IMR-90 (cell line): ENCODE measurements around the gene AP1S2.

Source experiments
- MAFK ChIP-seq: IDR thresholded peaks from 2 replicates; pipeline ENCODE4 v1.6.1; 2012; ENCODE audit warnings: low read depth, low read length, improper control_type of control experiment
- MAZ ChIP-seq: IDR thresholded peaks from 2 replicates; pipeline ENCODE4 v1.6.1; 2012; ENCODE audit warnings: low read depth, mild to moderate bottlenecking, low read length, improper control_type of control experiment, moderate library complexity, borderline replicate concordance
- MXI1 ChIP-seq: IDR thresholded peaks from 2 replicates; pipeline ENCODE4 v1.6.1; 2012; ENCODE audit warnings: low read depth, mild to moderate bottlenecking, low read length, moderate library complexity, borderline replicate concordance
- POLR2A ChIP-seq: IDR thresholded peaks from 2 replicates; pipeline ENCODE4 v1.6.1; 2012; ENCODE audit warnings: mild to moderate bottlenecking, low read depth, low read length
- TF ChIP-seq, protein P1 (sequence below): conservative IDR thresholded peaks from 2 replicates; pipeline ENCODE4 v1.5.1; 2012; ENCODE audit warnings: mild to moderate bottlenecking, low read depth, low read length, improper control_type of control experiment
- TF ChIP-seq, protein P2 (sequence below): fragments of 150-350 bp; IDR thresholded peaks from 2 replicates; pipeline ENCODE4 v1.6.1; 2017; ENCODE audit warnings: mild to moderate bottlenecking, antibody characterized with exemption, low read length, low read depth

DNA sequence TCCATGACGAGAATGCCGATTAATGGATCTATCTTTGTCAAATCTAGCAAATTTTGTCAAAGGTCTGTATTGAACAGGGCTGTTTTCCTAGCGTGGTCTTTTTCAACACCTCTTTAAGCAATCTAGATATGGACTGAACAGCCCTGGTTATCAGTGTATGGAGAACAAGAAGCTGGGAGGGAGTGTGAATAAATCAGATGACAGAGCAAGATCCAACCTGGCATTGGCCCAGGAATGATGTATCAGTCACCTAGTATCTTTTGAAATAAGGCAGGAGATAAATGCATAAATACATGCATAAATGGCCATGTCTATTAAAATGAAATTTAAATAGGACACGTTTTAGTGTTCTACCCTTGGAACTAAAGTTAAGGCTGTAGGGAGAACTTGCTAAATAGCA lies 15.7 kb upstream of the AP1S2 start:
- TF ChIP-seq MAZ (no peak), POLR2A (no peak), MXI1 (no peak), MAFK (no peak)
- TF ChIP-seq, protein P1, sequence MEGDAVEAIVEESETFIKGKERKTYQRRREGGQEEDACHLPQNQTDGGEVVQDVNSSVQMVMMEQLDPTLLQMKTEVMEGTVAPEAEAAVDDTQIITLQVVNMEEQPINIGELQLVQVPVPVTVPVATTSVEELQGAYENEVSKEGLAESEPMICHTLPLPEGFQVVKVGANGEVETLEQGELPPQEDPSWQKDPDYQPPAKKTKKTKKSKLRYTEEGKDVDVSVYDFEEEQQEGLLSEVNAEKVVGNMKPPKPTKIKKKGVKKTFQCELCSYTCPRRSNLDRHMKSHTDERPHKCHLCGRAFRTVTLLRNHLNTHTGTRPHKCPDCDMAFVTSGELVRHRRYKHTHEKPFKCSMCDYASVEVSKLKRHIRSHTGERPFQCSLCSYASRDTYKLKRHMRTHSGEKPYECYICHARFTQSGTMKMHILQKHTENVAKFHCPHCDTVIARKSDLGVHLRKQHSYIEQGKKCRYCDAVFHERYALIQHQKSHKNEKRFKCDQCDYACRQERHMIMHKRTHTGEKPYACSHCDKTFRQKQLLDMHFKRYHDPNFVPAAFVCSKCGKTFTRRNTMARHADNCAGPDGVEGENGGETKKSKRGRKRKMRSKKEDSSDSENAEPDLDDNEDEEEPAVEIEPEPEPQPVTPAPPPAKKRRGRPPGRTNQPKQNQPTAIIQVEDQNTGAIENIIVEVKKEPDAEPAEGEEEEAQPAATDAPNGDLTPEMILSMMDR, result no peak
- TF ChIP-seq, protein P2, sequence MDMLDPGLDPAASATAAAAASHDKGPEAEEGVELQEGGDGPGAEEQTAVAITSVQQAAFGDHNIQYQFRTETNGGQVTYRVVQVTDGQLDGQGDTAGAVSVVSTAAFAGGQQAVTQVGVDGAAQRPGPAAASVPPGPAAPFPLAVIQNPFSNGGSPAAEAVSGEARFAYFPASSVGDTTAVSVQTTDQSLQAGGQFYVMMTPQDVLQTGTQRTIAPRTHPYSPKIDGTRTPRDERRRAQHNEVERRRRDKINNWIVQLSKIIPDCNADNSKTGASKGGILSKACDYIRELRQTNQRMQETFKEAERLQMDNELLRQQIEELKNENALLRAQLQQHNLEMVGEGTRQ, result no peak
